HEK293T (cell line): ENCODE measurements around the gene WWOX.

Experiments used
- CTCF ChIA-PET: fragments of 350-600 bp; formaldehyde crosslinking; extraction: SDS; loops from one replicate; lab custom pipeline; 2021; ENCODE audit warnings: antibody characterized with exemption, inconsistent platforms; lab: Yijun Ruan, JAX
- POLR2A ChIA-PET: fragments of 350-600 bp; formaldehyde crosslinking; extraction: SDS; loops from one replicate; lab custom pipeline; 2020; ENCODE audit warnings: antibody characterized with exemption, inconsistent platforms; lab: Yijun Ruan, JAX
- DNase-seq: peaks from one replicate; pipeline ENCODE4 v3.0.0; 2012; ENCODE audit warnings: mixed read lengths; ENCODE audit errors: extremely low spot score
- ARNT ChIP-seq: fragments of 450-650 bp; IDR thresholded peaks from 2 replicates; pipeline ENCODE4 v1.6.1; 2017; ENCODE audit warnings: mild to moderate bottlenecking
- BHLHE40 ChIP-seq: fragments of 450-650 bp; IDR thresholded peaks from 2 replicates; pipeline ENCODE4 v1.6.1; 2016; ENCODE audit warnings: mild to moderate bottlenecking, moderate library complexity, borderline replicate concordance
- CTBP1 ChIP-seq: fragments of 450-650 bp; IDR thresholded peaks from 2 replicates; pipeline ENCODE4 v1.6.1; 2016; ENCODE audit warnings: borderline replicate concordance
- ELF4 ChIP-seq: fragments of 450-650 bp; IDR thresholded peaks from 2 replicates; pipeline ENCODE4 v1.6.1; 2017; ENCODE audit warnings: antibody characterized with exemption
- FOXA1 ChIP-seq: fragments of 450-650 bp; IDR thresholded peaks from 2 replicates; pipeline ENCODE4 v1.6.1; 2016; ENCODE audit warnings: mild to moderate bottlenecking
- FOXK2 ChIP-seq: fragments of 450-650 bp; IDR thresholded peaks from 2 replicates; pipeline ENCODE4 v1.6.1; 2016; ENCODE audit warnings: mild to moderate bottlenecking
- FOXM1 ChIP-seq: fragments of 450-650 bp; IDR thresholded peaks from 2 replicates; pipeline ENCODE4 v1.6.1; 2017; ENCODE audit warnings: mild to moderate bottlenecking, borderline replicate concordance
- HDGF ChIP-seq: fragments of 450-650 bp; IDR thresholded peaks from 2 replicates; pipeline ENCODE4 v1.6.1; 2017; ENCODE audit warnings: antibody characterized with exemption, borderline replicate concordance
- L3MBTL2 ChIP-seq: fragments of 450-650 bp; conservative IDR thresholded peaks from 2 replicates; pipeline ENCODE4 v1.6.1; 2016; ENCODE audit warnings: mild to moderate bottlenecking
- LEF1 ChIP-seq: fragments of 450-650 bp; IDR thresholded peaks from 2 replicates; pipeline ENCODE4 v1.6.1; 2017; ENCODE audit warnings: mild to moderate bottlenecking, borderline replicate concordance
- NFRKB ChIP-seq: fragments of 450-650 bp; IDR thresholded peaks from 2 replicates; pipeline ENCODE4 v1.6.1; 2016; ENCODE audit warnings: mild to moderate bottlenecking, moderate library complexity
- SP1 ChIP-seq: fragments of 450-650 bp; IDR thresholded peaks from 2 replicates; pipeline ENCODE4 v1.6.1; 2017
- SUZ12 ChIP-seq: fragments of 450-650 bp; IDR thresholded peaks from 2 replicates; pipeline ENCODE4 v1.6.1; 2016; ENCODE audit warnings: mild to moderate bottlenecking
- TARDBP ChIP-seq: fragments of 450-650 bp; IDR thresholded peaks from 2 replicates; pipeline ENCODE4 v1.6.1; 2016
- ZNF384 ChIP-seq: fragments of 450-650 bp; IDR thresholded peaks from 2 replicates; pipeline ENCODE4 v1.6.1; 2016
- TF ChIP-seq, protein P1 (sequence below): fragments of 450-650 bp; IDR thresholded peaks from 2 replicates; pipeline ENCODE4 v1.6.1; 2016

WWOX gene

DNA sequence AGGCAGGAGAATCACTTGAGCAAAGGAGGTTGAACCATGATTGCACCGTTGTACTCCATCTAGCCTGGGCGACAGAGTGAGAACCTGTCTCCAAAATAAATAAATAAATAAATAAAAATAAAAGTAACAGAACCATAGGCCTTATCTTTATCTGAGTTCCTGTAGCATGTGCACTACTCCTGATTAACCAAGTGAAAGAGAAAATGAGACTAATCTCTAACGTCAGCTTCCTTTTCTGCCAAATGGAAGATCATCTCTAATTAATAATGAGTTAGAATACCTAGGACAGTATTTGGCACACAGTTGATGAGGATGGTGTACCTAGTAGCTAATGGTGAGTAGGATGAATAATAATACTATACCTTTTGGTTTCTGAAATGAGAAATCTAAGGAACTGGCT, 520.4 kb downstream of the WWOX start:
- no peak for DNase-seq
- TF ChIP-seq BHLHE40 (no peak), FOXM1 (no peak), SP1 (no peak), NFRKB (no peak), ARNT (no peak), HDGF (no peak), TARDBP (no peak), SUZ12 (no peak), FOXA1 (no peak), FOXK2 (no peak), ELF4 (no peak), CTBP1 (no peak), LEF1 (no peak), ZNF384 (no peak), L3MBTL2 (no peak)
- TF ChIP-seq, protein P1, sequence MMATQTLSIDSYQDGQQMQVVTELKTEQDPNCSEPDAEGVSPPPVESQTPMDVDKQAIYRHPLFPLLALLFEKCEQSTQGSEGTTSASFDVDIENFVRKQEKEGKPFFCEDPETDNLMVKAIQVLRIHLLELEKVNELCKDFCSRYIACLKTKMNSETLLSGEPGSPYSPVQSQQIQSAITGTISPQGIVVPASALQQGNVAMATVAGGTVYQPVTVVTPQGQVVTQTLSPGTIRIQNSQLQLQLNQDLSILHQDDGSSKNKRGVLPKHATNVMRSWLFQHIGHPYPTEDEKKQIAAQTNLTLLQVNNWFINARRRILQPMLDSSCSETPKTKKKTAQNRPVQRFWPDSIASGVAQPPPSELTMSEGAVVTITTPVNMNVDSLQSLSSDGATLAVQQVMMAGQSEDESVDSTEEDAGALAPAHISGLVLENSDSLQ: no peak
- ChIA-PET CTCF (interaction anchor here (0.8 kb wide), 1 partner anchor 10 kb away, joined by 3 read pairs; no protein-coding TSS in a partner anchor), POLR2A (no interaction called here)

DNA sequence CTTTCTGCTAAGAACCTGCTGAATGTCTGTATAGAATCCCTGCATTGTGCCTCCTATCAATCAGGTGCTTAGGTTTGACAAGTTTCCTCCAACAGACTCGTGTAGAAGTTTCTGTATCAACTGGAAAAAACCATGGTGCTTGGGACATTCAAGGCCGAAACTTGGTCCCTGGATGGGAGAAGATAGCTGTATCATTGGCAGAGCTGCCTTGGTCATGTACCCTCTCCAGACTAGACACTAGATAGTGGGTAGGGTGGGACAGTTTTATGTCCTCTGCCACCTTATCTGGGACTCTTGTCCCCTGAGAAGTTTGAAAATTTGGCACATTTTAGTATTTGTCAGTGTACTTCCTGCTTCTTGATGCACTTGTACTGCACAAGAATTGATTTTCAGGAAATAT, 520.8 kb downstream of the WWOX start:
- TF ChIP-seq SUZ12 (no peak), NFRKB (no peak), FOXK2 (no peak), ARNT (no peak), SP1 (no peak), FOXM1 (no peak), ELF4 (no peak), HDGF (no peak)
- DNase-seq: no peak
- ChIA-PET POLR2A (no interaction called here), CTCF (interaction anchor here (0.8 kb wide), 1 partner anchor 11 kb away, joined by 3 read pairs; no protein-coding TSS in a partner anchor)

DNA sequence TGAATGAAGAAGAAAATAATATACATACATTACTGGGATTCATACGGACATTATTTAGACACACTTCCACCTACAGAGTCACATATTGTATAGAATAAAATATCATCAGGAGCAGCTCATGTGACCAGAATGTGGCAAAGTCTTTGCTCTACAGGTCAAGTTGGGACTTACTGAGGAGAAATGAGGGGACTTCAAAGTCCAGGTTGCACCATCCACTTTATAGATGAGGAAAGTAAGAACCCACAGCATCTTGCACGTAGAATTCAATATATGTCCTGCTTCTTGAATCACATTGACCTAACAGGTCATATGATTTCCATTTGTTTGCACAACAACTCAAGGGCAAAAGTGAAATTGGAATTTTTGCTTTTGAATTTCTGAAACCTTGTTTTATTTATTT, 524.3 kb downstream of the WWOX start:
- POLR2A ChIA-PET: no interaction called here
- CTCF ChIA-PET: no interaction called here
- no peak for TF ChIP-seq SP1
- no peak for TF ChIP-seq BHLHE40
- TF ChIP-seq SUZ12: no peak
- TF ChIP-seq LEF1: no peak
- no peak for TF ChIP-seq ELF4
- no peak for TF ChIP-seq L3MBTL2
- TF ChIP-seq FOXA1: no peak
- DNase-seq: no peak

DNA sequence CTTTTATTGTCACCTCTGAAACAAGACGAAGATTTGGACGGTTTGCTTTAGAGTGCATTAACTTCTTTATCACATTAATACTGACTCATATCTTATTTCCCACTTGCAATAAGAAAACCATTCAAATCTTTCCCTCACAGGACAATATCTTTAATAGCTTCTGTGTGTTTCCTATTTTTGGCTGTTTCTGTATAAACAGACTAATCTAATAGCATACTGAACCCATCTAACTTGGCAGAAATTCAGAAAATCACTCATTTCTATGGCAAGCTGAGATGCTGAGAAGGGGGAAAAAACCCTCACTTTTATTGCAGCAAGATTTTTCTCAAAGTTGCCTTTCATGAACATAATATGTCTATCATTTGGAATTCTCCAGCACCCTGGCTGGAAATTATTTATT, 524.9 kb downstream of the WWOX start:
- TF ChIP-seq SP1: no peak
- no peak for TF ChIP-seq SUZ12
- no peak for TF ChIP-seq FOXK2
- TF ChIP-seq L3MBTL2: no peak
- no peak for TF ChIP-seq ZNF384
- TF ChIP-seq, protein P1: no peak
- TF ChIP-seq TARDBP: no peak
- TF ChIP-seq FOXM1: no peak
- no peak for TF ChIP-seq BHLHE40
- ChIA-PET POLR2A (no interaction called here), CTCF (no interaction called here)
- no peak for DNase-seq

DNA sequence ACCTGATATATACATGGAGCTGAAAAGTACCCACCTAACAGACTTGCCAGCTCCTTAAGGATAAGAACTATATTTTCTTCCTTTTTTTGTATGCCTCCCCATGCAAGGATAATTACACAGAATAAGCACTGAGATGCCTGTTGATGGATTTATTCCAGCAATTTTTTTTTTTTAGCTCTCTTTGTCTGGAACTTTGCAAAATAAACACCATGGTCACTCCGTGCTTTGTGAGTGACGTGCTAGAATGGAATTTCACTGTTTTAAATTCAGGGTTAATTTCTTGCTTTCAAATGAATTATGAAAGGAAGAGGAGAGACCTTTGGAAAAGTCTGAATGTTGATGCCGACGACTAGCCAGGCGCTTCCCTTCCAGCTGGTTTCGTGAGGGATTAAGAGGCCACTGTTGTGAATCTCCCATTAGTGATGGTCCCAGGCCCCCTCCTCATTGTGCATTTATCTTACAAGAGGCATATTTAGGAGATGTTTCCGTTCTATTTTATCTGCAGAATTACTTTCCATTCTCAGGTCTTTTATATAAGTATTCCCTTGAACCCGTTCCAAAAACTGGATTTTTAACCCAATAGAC, 529.1 kb downstream of the WWOX start:
- CTCF ChIA-PET: no interaction called here
- no peak for TF ChIP-seq ELF4
- TF ChIP-seq TARDBP: no peak
- TF ChIP-seq LEF1: no peak
- TF ChIP-seq ZNF384: no peak
- TF ChIP-seq HDGF: no peak
- TF ChIP-seq CTBP1: no peak
- TF ChIP-seq, protein P1: no peak
- DNase-seq: no peak
- POLR2A ChIA-PET: no interaction called here

DNA sequence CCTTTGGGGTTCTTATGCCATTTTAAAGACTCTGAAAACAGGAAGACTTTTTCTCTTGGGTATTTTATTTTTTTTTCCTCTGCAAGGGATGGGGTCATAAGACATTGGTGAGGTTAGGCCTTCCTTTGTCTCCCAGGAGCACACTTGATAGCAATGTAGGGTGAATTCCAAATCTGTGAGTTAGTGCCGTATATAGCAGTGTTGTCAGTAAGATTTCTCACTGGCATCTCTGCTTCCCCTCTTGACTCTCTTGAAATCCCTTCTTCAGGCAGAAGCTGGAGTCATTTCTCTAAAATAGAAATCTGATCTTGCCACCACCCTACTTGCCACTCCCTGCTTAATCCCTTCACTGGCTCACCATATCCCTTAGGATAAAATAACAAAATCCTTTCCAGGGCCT, 529.7 kb downstream of the WWOX start:
- POLR2A ChIA-PET: no interaction called here
- no peak for DNase-seq
- CTCF ChIA-PET: no interaction called here
- TF ChIP-seq FOXM1: no peak
- no peak for TF ChIP-seq ARNT
- TF ChIP-seq SP1: no peak
- TF ChIP-seq SUZ12: no peak
- TF ChIP-seq L3MBTL2: no peak
- TF ChIP-seq BHLHE40: no peak
- no peak for TF ChIP-seq FOXA1
- no peak for TF ChIP-seq NFRKB
- no peak for TF ChIP-seq ZNF384
- no peak for TF ChIP-seq TARDBP
- TF ChIP-seq CTBP1: no peak
- TF ChIP-seq ELF4: no peak
- TF ChIP-seq LEF1: no peak
- TF ChIP-seq HDGF: no peak
- TF ChIP-seq, protein P1: no peak
